GM18519 (cell line): Measurements from ENCODE around the gene ADRB1.

ENCODE experiments used
- ATAC-seq: cut with Tn5 transposase; IDR thresholded peaks from one replicate; pipeline ENCODE4 v1.9.1; 2021; ENCODE audit warnings: mild to moderate bottlenecking, moderate library complexity; ENCODE audit not compliant: unreplicated experiment, low FRiP score

ADRB1 gene

GRCh38 chr10:114025611-114026130 lies 18.0 kb upstream of the ADRB1 start:
- no peak for ATAC-seq

- no peak for ATAC-seq
Observed at GRCh38 chr10:114026189-114027040, 17.3 kb upstream of the ADRB1 start.

GRCh38 chr10:114027041-114027394 lies 16.6 kb upstream of the ADRB1 start:
- ATAC-seq, result no peak

- no peak for ATAC-seq
Observed at GRCh38 chr10:114027951-114028350, 15.7 kb upstream of the ADRB1 start.

- no peak for ATAC-seq
Observed at GRCh38 chr10:114028425-114028824, 15.2 kb upstream of the ADRB1 start.

GRCh38 chr10:114029655-114030054 lies 14.0 kb upstream of the ADRB1 start:
- no peak for ATAC-seq

- ATAC-seq, result no peak
Observed at GRCh38 chr10:114030140-114030539, 13.5 kb upstream of the ADRB1 start.

GRCh38 chr10:114031073-114031972 lies 12.3 kb upstream of the ADRB1 start:
- no peak for ATAC-seq

- no peak for ATAC-seq
Observed at GRCh38 chr10:114033566-114033965, 10.1 kb upstream of the ADRB1 start.

GRCh38 chr10:114034923-114035645 lies 8.6 kb upstream of the ADRB1 start:
- no peak for ATAC-seq

- ATAC-seq, result no peak
Observed at GRCh38 chr10:114035791-114036190, 7.9 kb upstream of the ADRB1 start.

GRCh38 chr10:114038819-114039218 lies 4.8 kb upstream of the ADRB1 start:
- ATAC-seq, result no peak

GRCh38 chr10:114041166-114041565 lies 2.5 kb upstream of the ADRB1 start:
- no peak for ATAC-seq

- no peak for ATAC-seq
Observed at GRCh38 chr10:114042895-114043531, 653 bp upstream of the ADRB1 start.

- ATAC-seq, result no peak
Observed at GRCh38 chr10:114044247-114045135, 825 bp downstream of the ADRB1 start.

GRCh38 chr10:114045136-114046086 lies 1.7 kb downstream of the ADRB1 start:
- ATAC-seq, result no peak

GRCh38 chr10:114046087-114046458 lies 2.4 kb downstream of the ADRB1 start:
- ATAC-seq, result no peak

- no peak for ATAC-seq
Observed at GRCh38 chr10:114048472-114048871, 4.8 kb downstream of the ADRB1 start.
